NCI-H1436 (cell line): ENCODE data around the gene HIRA.
"Not testable (repeated sequence)": the region's sequence is repeated elsewhere in the genome, so short reads cannot be mapped to it uniquely, and the experiment has no call there.

Experiments used
- DNase-seq: peaks from one replicate; lab custom pipeline; 2025; lab: John Stamatoyannopoulos, UW

HIRA gene

DNA sequence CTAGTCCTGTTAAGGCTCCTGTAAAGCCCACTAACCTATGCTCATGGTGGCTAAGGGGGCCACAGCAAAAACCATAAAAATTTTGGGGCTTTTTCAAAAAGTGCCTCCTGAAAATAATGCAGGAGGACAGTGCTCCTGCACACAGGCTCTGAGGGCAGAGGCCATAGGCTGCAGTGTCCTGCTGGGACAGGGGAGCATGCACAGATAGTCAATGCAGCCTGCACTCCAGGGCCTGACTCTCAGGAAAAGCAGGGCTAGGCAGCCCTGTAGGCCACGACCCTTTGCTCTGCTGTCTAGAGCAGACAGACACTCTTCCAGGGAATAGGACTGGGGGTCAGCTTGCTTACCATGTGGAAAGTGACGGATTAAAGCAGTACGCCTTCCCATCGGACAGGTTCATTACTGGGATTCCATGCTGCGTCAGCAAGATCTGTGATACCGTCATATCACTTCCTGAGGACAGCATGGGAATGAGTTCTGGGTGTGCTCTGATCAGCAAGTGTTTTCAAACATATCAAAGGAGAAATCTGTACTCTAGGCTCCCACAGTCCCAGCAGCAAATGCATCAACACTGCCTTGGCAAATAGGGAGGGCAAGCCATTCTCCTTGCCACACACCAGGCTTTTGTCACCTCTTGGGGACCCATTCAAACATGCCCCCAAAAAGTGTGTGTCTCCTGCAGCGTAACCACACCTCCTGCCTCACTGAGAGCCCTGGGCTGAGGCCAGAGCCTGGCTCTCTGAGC lies 75.9 kb downstream of the HIRA start:
- DNase-seq: no peak

DNA sequence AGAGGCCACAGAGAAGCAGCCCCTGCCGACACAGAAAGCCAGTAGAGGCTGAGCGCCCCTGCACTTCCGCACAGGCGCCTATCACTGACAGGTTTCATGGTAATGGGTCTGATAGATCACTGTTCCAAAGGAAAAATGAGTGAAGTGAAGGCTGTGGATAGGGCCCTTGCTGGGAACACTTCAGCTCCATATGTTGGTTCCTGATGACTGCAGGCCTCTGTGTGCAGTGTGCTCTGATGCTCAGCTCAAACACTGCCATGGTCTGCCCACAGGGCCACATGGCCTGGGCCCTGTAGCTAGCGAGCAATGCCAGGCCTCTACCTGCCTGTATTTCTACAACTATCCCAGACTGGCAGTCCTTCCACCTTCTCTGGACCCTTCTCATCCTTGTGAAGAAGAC lies 77.3 kb downstream of the HIRA start:
- DNase-seq: no peak

DNA sequence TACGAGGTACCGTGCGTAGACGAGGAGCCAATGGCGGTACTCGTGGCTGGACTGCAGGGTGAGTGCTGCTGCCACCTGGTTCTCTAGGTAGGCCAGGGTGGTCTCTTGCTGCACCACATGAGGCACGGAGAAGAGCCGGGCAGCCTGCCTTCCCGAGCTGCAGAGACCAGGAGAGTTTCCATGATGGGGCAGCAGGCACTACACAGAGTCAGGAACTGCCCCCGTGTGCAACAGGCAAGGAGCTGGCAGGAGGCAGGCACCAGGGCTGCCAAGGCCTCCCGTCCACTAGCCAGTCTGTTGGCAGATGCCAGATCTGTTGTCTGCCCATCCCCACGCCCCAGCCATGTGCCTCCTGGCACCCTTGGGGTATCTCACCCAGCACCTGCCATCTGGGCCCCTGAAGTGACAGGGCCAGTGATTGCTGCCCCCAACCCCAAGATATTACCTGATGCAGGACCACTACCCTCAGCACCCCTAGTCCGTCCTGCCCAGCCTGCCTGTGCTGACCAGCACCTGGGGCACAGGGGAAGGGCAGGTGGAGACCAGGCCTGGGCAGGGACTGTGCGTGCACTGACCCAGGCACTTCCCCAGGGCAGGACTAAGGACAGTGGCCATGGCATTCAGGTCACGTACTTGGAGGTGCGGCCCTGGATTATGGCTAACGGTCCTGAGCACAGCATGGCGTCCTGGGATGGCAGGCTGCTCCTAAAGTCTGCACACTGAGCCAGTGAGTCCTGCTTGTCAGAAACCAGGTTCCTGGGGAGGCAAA lies 78.0 kb downstream of the HIRA start:
- no peak for DNase-seq

DNA sequence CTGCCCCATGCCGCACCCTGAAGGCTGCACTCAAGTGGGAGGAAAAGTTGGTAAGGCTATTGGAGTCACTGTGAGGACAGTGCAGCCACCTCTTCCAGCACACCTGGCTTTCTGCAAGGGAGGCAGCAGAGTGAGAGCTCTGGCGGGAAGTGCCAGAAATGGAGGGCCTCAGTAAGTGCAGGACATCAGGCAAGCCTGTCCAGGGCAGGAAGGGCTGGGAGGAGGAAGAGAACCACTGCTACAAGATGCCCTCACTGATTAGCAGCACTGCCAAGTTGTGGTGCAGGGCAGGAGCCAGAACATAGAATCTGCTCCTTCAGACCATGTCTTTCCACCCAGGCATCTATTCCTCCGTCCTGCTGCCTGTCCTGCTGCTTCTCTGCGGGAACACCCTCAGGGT lies 78.8 kb downstream of the HIRA start:
- no peak for DNase-seq

DNA sequence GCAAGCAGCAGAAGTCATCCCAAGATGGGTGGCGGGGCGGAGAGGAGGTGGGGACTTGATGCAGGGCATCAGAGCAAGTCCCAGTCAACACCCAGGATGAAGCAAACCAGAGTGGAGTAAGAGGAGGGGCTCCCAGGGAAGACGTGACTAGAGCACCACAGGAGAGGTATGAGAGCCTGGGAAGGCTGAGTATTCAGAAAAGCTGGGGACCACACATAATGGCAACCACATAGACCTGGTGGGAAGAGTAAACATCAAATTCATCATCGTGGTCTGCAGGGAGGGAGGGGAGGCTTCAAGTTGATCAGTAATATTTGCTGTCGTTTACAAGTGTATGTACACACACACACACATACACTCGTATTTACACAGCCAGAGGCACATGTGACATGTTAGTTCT lies 79.3 kb downstream of the HIRA start:
- no peak for DNase-seq

DNA sequence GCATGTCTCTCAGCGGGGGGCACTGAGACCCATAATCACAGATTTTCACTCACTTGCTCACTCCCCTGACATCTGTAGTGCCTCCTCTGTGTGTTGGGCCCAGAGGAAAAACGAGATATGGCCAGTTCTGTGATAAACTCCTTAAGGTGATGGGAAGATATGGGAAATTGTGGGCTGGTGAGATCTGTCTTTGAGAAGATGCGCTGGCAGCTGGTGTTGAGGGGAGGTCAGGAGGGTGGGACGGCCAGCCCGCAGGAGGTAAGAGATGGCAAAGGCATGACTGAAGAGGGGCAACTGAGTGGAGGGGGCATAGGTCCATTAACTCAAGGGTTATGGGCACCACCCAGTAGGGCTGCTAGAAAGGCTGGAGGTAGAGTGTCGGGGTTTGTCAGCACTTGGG lies 79.9 kb downstream of the HIRA start:
- no peak for DNase-seq

DNA sequence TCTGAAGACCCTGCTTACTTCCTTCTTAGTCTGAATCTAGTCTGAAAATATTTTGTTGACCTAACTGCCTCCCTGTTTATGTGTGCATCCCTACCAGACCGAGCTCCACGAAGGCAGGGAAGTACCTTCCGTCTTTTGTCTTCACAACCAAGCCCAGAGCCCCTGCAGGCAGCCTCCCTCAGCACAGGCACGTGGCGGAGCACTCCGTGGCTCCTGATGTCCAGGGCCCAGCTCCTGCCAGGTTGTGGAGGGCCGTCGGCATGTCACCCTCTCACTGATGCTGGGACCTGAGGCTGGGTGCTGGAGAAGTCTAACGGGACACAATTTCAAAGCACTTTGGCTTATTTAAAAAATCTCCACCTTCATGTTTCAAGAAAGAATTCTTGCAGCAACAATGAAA lies 80.6 kb downstream of the HIRA start:
- no peak for DNase-seq

DNA sequence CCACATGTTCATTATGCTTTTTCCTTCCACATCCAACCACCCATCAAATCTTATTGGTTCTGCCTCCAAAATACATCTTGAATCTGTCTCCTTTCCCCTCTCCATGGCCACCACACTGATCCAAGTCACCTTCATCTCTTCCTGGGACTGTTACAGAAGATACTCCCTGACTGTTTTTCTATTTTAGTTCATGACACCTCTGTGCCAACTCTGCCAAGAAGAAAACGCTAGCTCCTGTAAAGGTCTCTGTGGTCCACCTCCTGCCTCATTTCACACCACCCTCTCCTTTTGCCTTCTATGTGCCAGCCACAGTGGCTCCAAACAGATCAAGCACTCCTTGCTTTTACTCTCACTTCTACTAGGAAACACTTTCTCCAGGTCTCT lies 81.1 kb downstream of the HIRA start:
- DNase-seq: no peak

DNA sequence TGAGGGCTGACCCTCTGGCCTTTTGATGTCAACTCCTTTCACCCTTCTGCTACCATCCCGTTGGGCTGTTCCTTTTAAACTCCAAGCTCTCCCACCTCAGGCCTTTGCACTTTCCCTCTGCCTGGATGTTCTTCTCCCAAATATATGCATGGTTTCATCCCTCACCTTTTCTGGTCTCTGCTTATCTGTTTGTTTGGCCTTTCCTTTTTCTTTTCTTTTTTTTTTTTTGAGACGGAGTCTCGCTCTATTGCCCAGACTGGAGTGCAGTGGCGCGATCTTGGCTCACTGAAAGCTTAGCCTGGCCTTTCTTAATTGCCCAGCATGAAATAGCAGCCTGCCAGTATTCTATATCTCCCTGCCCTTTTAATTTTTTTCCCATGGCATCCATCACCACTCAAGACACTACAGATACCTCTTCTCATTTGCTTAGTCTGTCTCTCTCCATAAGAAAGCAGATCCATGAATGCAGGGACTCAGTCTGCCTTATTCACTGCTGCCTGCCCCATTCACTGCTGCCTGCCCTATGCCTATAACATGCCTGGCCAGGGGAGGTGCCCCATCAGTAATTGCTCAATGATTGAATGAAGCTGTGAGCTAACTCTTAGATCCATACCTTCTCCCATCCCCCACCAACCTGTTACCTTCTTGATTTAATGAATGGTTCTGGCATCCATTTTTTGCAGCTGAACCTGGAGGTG lies 81.6 kb downstream of the HIRA start:
- no peak for DNase-seq

DNA sequence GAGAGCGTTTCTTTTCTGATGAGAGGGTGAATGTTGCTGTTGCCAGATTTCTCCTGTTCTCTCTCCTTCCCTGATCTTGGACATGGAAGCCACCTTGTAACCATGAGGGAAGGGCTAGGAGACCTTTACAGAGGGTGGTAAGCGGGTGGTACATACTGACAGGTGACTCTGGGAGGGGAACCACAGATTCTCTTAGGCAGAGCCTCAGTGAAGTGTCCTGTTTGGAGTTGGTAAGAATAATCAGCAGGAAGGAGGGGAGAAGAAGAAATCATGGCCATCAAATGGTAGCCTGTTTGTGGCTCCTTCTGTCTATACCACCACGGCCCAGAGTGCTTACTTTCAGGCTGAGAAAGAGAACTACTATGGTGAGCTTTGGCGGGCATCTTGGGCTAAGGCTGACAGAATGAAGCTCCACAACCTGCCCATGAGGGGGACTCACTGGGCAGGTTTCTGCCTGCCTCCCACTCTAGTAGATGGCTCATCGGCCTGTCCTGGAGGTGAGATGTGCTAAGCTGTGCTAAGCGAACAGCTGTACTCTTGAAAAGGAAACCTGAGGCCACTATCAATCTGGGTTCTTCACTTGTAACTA lies 84.8 kb downstream of the HIRA start:
- DNase-seq: no peak

DNA sequence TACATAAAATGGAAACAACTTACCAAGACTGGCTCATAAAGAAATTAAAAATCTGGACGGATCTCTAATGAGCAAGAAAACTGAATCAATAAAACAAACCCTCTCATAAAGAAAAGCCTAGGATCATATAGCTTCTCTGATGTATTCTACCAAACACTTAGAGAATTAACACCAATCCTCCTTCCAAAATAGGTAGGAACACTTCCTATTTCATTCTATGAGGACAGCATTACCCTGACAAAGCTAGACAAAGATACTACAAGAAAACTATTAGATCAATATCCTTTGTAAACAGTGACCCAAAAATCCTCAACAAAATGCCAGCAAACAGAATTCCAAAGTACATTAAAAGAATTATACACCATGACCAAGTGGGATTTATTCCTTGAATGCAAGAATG lies 87.1 kb downstream of the HIRA start:
- no peak for DNase-seq

DNA sequence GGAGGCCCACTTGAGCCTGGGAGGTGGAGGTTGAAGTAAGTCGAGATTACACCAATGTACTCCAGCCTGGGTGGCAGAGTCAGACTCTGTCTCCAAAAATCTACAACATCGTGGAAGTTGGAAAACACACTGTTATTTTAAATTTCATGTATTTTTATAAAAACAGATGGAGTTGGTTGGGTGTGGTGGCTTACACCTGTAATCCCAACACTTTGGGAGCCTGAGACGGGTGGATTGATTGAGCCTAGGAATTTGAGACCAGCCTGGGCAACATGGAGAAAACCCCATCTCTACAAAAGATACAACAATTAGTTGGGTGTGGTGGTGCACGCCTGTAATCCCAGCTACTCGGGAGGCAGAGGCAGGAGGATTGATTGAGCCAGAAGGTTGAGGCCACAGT lies 88.1 kb downstream of the HIRA start:
- DNase-seq: no peak

DNA sequence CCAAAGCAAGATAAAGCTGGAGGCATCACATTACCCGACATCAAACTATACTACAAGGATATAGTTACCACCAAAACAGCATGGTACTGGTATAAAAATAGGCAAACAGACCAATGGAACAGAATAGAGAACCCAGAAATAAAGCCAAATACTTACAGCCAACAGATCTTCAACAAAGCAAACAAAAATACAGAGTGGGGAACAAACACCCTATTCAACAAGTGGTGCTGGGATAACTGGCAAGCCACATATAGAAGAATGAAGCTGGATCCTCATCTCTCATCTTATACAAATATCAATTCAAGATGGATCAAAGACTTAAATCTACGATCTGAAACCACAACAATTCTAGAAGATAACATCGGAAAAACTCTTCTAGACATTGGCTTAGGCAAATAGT lies 90.0 kb downstream of the HIRA start:
- DNase-seq: no peak

DNA sequence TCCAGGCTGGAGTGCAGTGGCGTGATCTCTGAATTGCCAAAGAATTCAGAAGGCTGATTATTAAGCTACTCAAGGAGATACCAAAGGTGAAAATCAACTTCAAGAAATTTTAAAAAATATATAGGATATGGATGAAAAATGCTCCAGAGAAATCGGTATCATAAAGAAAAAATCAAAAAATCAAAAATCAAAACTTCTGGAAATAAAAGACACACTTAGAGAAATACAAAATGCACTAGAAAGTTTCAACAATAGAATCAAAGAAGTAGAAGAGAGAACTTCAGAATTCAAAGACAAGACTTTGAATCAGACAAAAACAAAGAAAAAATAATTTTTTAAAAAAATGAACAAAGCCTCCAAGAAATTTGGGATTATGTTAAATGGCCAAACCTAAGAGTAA lies 94.4 kb downstream of the HIRA start:
- no peak for DNase-seq

DNA sequence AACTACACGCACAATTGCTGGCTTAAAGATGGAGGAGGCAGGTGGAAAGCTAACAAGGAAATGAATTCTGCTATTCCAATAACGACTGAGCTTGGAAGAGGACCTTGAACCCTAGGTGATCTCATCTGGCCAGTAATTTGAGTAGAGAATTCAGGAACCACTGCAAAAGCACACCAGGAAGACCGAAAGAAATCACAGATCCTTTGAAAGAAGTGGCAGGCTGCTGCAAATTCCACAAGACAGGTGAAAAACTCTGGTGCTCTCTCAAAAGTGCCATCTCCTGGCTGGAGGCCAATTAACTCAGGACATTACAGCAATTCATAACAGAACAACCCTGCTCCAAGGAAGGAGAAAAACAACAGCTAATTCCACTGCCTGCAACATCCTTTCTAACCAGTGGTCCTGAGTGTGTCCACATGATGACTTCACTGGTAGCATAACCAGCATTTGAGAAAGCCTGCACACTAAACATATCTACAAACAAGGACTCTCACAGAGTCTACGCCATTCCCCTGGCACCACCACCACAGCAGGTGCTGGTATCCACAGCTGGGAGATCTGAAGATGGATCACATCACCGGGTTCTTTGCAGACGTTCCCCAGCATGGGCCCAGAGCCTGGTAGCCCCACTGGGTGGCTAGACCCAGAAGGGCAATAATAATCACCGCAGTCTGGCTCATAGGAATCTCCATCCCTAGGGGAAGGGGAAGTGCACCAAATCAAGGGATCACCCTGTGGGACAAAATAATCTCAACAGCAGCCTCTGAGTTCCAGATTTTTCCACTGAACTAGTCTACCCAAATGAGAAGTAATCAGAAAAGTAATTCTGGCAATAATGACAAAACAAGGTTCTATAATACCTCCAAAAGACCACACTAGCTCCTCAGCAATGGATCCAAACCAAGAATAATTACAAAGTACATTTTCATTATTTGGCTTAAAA lies 95.1 kb downstream of the HIRA start:
- DNase-seq: no peak

DNA sequence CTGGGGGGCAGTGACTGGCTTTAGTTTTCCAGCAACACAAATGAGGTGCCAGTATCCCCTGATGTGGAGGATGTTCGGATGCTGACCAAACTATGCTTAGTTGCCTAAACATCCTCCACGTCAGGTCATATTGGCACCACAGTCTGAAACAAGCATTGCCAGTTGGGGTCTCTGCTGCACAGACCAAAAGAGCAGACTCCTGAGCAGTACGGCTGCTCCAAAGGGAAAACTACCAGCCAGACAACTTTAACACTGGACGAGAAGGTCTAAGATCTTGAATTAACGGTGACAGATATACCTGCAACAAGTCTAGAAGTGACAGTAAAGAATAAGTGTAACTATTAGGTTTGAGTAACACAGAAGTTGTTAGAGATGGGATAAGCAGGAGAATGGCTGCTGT lies 99.6 kb downstream of the HIRA start:
- DNase-seq: no peak

DNA sequence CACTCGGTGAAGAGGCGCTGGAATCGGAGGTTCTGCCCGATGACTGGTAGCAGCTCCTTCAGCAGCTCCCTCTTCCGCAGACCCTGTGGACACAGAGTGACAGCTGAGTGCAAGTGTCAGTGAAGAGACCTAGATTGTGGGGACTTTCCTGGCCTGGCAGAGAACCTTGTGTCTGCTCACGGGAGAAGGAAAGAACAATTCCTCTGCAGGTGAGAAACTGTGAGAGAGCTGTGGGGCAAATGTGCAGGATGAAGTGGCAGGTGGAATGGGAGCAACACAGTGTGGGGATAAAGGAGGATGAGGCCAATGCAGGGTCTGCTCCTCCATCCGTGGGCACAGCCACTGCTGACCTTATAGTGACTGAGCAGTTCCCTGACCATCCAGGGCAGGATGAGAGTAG lies 100.1 kb downstream of the HIRA start:
- no peak for DNase-seq

DNA sequence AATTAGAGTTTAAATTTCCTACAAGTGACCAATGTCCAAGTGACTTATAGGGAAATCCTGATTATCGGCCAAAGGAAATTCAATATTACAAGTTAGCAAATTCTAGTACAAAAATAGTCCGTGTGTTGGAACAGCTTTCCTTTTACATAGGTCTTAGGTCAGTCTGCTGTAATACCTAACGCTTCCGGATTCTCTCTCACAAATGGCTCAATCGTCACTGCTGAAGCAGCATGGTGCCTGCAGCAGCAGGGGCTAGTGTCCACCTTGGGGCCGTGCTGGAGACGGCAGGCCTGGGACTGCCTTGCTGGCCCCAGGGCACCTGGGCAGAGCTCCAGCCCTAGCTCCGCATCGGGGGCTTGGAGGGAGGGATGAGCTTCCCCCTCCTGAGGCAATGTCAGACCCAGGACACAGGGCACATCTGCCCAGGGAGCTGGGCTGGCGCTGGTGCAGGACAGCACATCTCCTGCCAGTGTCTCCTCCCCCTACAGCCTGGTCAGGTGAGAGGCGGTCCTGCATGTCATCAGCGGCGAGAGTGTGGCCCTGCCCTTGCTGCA lies 100.6 kb downstream of the HIRA start:
- DNase-seq: no peak

DNA sequence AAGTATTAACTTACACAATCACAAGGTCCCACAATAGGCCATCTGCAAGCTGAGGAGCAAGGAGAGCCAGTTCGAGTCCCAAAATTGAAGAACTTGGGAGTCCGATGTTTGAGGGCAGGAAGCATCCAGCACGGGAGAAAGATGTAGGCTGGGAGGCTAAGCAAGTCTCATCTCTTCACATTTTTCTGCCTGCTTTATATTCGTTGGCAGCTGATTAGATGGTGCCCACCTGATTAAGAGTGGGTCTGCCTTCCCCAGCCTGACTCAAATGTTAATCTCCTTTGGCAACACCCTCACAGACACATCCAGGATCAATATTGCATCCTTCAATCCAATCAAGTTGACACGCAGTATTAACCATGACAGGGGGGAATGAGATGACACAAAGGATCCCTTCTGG lies 101.3 kb downstream of the HIRA start:
- DNase-seq: not testable (repeated sequence)

DNA sequence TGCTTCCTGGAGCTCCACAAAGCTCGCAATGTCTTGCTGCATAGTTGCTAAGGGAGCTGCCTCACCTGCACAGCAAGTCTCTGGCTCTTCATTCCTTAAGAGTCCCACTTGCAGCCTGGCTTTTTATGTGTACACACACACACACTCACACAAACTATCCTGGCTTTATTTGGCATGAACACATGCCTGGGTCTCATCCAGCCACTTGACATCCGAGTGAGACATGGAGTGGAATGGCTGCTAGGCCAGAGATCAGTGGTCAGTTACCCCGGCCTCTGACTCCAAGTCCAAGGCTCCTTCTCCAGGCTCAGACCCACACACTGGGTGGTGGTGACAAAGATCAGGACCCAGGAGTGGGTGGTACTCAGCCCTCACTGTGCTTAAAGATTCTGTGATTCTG lies 102.1 kb downstream of the HIRA start:
- no peak for DNase-seq

DNA sequence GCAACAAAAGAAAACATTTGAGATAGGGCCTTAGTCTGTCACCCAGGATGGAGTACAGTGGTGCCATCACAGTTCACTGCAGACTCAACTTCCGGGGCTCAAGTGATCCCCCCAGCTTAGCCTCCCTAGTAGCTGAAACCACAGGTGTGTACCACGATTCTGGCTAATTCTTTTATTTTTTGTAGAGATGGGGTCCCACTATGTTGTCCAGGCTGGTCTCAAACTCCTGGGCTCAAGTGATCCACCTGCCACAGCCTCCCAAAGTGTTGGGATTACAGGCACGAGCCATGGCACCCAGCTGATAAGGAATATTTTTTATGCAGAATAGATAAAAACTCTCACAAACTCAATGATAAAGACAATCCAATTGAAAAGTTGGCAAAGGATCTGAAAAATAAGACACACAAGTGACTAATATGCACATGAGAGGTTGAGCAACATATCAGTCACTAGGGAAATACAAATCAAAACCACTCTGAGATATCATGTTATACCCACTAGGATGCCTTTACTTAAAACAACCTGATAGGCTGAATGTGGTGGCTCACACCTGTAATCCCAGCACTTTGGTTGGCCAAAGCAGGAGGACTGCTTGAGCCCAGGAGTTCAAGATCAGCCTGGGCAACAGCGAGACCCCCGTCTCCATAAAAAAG lies 106.1 kb downstream of the HIRA start:
- no peak for DNase-seq
